Measurements from ENCODE around the gene BGLAP.

The BGLAP gene

GRCh38 chr1:156259805-156260204 lies 17.8 kb downstream of the BGLAP start:
- no peak for DNase-seq

GRCh38 chr1:156260896-156261295 lies 18.9 kb downstream of the BGLAP start:
- DNase-seq = no peak

GRCh38 chr1:156262461-156263287 lies 20.7 kb downstream of the BGLAP start:
- no peak for DNase-seq

- no peak for DNase-seq
These were observed 21.3 kb downstream of the BGLAP start for GRCh38 chr1:156263288-156263655.

GRCh38 chr1:156266051-156266450 lies 24.1 kb downstream of the BGLAP start:
- no peak for DNase-seq

- no peak for DNase-seq
These were observed 26.4 kb downstream of the BGLAP start for GRCh38 chr1:156268336-156268735.

- no peak for DNase-seq
These were observed 28.3 kb downstream of the BGLAP start for GRCh38 chr1:156270314-156270713.

GRCh38 chr1:156276532-156276931 lies 34.5 kb downstream of the BGLAP start:
- DNase-seq = no peak

GRCh38 chr1:156276966-156277381 lies 35.0 kb downstream of the BGLAP start:
- DNase-seq = no peak

GRCh38 chr1:156279837-156280236 lies 37.9 kb downstream of the BGLAP start:
- no peak for DNase-seq

GRCh38 chr1:156281281-156281680 lies 39.3 kb downstream of the BGLAP start:
- no peak for DNase-seq

- no peak for DNase-seq
These were observed 39.9 kb downstream of the BGLAP start for GRCh38 chr1:156281693-156282478.

GRCh38 chr1:156282479-156283222 lies 40.7 kb downstream of the BGLAP start, which contains the start of gene SMG5:
Gene SMG5, minus strand, starts transcription at chr1:156282825. Its CDS starts 145 bp downstream, at chr1:156282680.
- DNase-seq = peak; percentile 81 to 92 (median 88)

- no peak for DNase-seq
These were observed 41.5 kb downstream of the BGLAP start for GRCh38 chr1:156283521-156283920.

GRCh38 chr1:156284112-156284511 lies 42.1 kb downstream of the BGLAP start, which contains the start of gene TMEM79:
Gene TMEM79, plus strand, starts transcription at chr1:156284325. Its CDS starts 902 bp downstream, at chr1:156285227.
- DNase-seq = no peak

GRCh38 chr1:156284757-156285156 lies 42.8 kb downstream of the BGLAP start:
- no peak for DNase-seq

GRCh38 chr1:156285437-156285836 lies 43.5 kb downstream of the BGLAP start:
- DNase-seq = no peak

GRCh38 chr1:156286061-156286460 lies 44.1 kb downstream of the BGLAP start:
- no peak for DNase-seq

GRCh38 chr1:156289857-156290256 lies 47.9 kb downstream of the BGLAP start:
- DNase-seq = no peak

- DNase-seq = no peak
These were observed 49.5 kb downstream of the BGLAP start for GRCh38 chr1:156291226-156292061.
